ENCODE measurements around the gene MAT2A.

MAT2A gene

GRCh38 chr2:85524336-85524908, 14.5 kb upstream of the MAT2A start:
- H3K27ac ChIP-seq (ENCODE audit: low read depth, low read length), result no peak overlapping the region
- no peaks in the 10 kb centered on the region for H3K9me3 ChIP-seq (ENCODE audit: control insufficient read depth in 1 of 2, low read length in 2 of 2)
- H3K4me3 ChIP-seq (ENCODE audit: low read depth in 1 of 2, low read length in 2 of 2), result no peak overlapping the region
- no peaks in the 10 kb centered on the region for H3K36me3 ChIP-seq (ENCODE audit: control insufficient read depth in 1 of 2, insufficient read depth in 2 of 2, low read length in 2 of 2)
- H3K27me3 ChIP-seq (ENCODE audit: control insufficient read depth in 1 of 2, insufficient read depth in 2 of 2, low read length in 2 of 2), result no peaks in the 10 kb centered on the region
- peaks cover 22 to 28% of the 10 kb centered on the region in 2 donors for H3K4me1 ChIP-seq (ENCODE audit: control insufficient read depth in 1 of 2, insufficient read depth in 2 of 2, low read length in 2 of 2)
- no peak overlapping the region for H3K9ac ChIP-seq (ENCODE audit: low read depth in 1 of 2, low read length in 2 of 2)

- Histone ChIP-seq H3K4me3 (ENCODE audit: low read depth in 1 of 2, low read length in 2 of 2) (no peak overlapping the region), H3K9me3 (ENCODE audit: control insufficient read depth in 1 of 2, low read length in 2 of 2) (no peaks in the 10 kb centered on the region), H3K36me3 (ENCODE audit: control insufficient read depth in 1 of 2, insufficient read depth in 2 of 2, low read length in 2 of 2) (no peaks in the 10 kb centered on the region), H3K27ac (ENCODE audit: low read depth, low read length) (no peak overlapping the region), H3K4me1 (ENCODE audit: control insufficient read depth in 1 of 2, insufficient read depth in 2 of 2, low read length in 2 of 2) (peaks cover 22 to 28% of the 10 kb centered on the region in 2 donors), H3K27me3 (ENCODE audit: control insufficient read depth in 1 of 2, insufficient read depth in 2 of 2, low read length in 2 of 2) (no peaks in the 10 kb centered on the region), H3K9ac (ENCODE audit: low read depth in 1 of 2, low read length in 2 of 2) (no peak overlapping the region)
These were observed 13.9 kb upstream of the MAT2A start for GRCh38 chr2:85525029-85525428.

GRCh38 chr2:85525567-85525966, 13.4 kb upstream of the MAT2A start:
- H3K27ac ChIP-seq (ENCODE audit: low read depth, low read length), result no peak overlapping the region
- H3K4me3 ChIP-seq (ENCODE audit: low read depth in 1 of 2, low read length in 2 of 2), result no peak overlapping the region
- H3K9me3 ChIP-seq (ENCODE audit: control insufficient read depth in 1 of 2, low read length in 2 of 2), result no peaks in the 10 kb centered on the region
- no peaks in the 10 kb centered on the region for H3K36me3 ChIP-seq (ENCODE audit: control insufficient read depth in 1 of 2, insufficient read depth in 2 of 2, low read length in 2 of 2)
- H3K27me3 ChIP-seq (ENCODE audit: control insufficient read depth in 1 of 2, insufficient read depth in 2 of 2, low read length in 2 of 2), result no peaks in the 10 kb centered on the region
- H3K4me1 ChIP-seq (ENCODE audit: control insufficient read depth in 1 of 2, insufficient read depth in 2 of 2, low read length in 2 of 2), result peaks cover 22 to 28% of the 10 kb centered on the region in 2 donors
- no peak overlapping the region for H3K9ac ChIP-seq (ENCODE audit: low read depth in 1 of 2, low read length in 2 of 2)

- Histone ChIP-seq H3K27me3 (ENCODE audit: control insufficient read depth in 1 of 2, insufficient read depth in 2 of 2, low read length in 2 of 2) (no peaks in the 10 kb centered on the region), H3K4me1 (ENCODE audit: control insufficient read depth in 1 of 2, insufficient read depth in 2 of 2, low read length in 2 of 2) (peaks cover 27 to 28% of the 10 kb centered on the region in 2 donors), H3K36me3 (ENCODE audit: control insufficient read depth in 1 of 2, insufficient read depth in 2 of 2, low read length in 2 of 2) (no peaks in the 10 kb centered on the region), H3K27ac (ENCODE audit: low read depth, low read length) (no peak overlapping the region), H3K9me3 (ENCODE audit: control insufficient read depth in 1 of 2, low read length in 2 of 2) (no peaks in the 10 kb centered on the region), H3K4me3 (ENCODE audit: low read depth in 1 of 2, low read length in 2 of 2) (no peak overlapping the region), H3K9ac (ENCODE audit: low read depth in 1 of 2, low read length in 2 of 2) (no peak overlapping the region)
These were observed 11.2 kb upstream of the MAT2A start for GRCh38 chr2:85527787-85528186.

GRCh38 chr2:85528355-85528754, 10.6 kb upstream of the MAT2A start:
- H3K4me1 ChIP-seq (ENCODE audit: control insufficient read depth in 1 of 2, insufficient read depth in 2 of 2, low read length in 2 of 2), result peaks cover 23 to 24% of the 10 kb centered on the region in 2 donors
- no peaks in the 10 kb centered on the region for H3K9me3 ChIP-seq (ENCODE audit: control insufficient read depth in 1 of 2, low read length in 2 of 2)
- no peaks in the 10 kb centered on the region for H3K27me3 ChIP-seq (ENCODE audit: control insufficient read depth in 1 of 2, insufficient read depth in 2 of 2, low read length in 2 of 2)
- no peak overlapping the region for H3K27ac ChIP-seq (ENCODE audit: low read depth, low read length)
- H3K9ac ChIP-seq (ENCODE audit: low read depth in 1 of 2, low read length in 2 of 2), result no peak overlapping the region
- H3K36me3 ChIP-seq (ENCODE audit: control insufficient read depth in 1 of 2, insufficient read depth in 2 of 2, low read length in 2 of 2), result no peaks in the 10 kb centered on the region
- no peak overlapping the region for H3K4me3 ChIP-seq (ENCODE audit: low read depth in 1 of 2, low read length in 2 of 2)

- Histone ChIP-seq H3K27ac (ENCODE audit: low read depth, low read length) (no peak overlapping the region), H3K4me3 (ENCODE audit: low read depth in 1 of 2, low read length in 2 of 2) (no peak overlapping the region), H3K27me3 (ENCODE audit: control insufficient read depth in 1 of 2, insufficient read depth in 2 of 2, low read length in 2 of 2) (no peaks in the 10 kb centered on the region), H3K9ac (ENCODE audit: low read depth in 1 of 2, low read length in 2 of 2) (no peak overlapping the region), H3K9me3 (ENCODE audit: control insufficient read depth in 1 of 2, low read length in 2 of 2) (no peaks in the 10 kb centered on the region), H3K36me3 (ENCODE audit: control insufficient read depth in 1 of 2, insufficient read depth in 2 of 2, low read length in 2 of 2) (no peaks in the 10 kb centered on the region), H3K4me1 (ENCODE audit: control insufficient read depth in 1 of 2, insufficient read depth in 2 of 2, low read length in 2 of 2) (peaks cover 9 to 10% of the 10 kb centered on the region in 2 donors)
These were observed 9.2 kb upstream of the MAT2A start for GRCh38 chr2:85529809-85530208.

- H3K9me3 ChIP-seq (ENCODE audit: control insufficient read depth in 1 of 2, low read length in 2 of 2), result no peaks in the 10 kb centered on the region
- H3K4me1 ChIP-seq (ENCODE audit: control insufficient read depth in 1 of 2, insufficient read depth in 2 of 2, low read length in 2 of 2), result peaks cover 0 to 8% of the 10 kb centered on the region in 2 donors
- no peak overlapping the region for H3K4me3 ChIP-seq (ENCODE audit: low read depth in 1 of 2, low read length in 2 of 2)
- no peaks in the 10 kb centered on the region for H3K27me3 ChIP-seq (ENCODE audit: control insufficient read depth in 1 of 2, insufficient read depth in 2 of 2, low read length in 2 of 2)
- no peak overlapping the region for H3K9ac ChIP-seq (ENCODE audit: low read depth in 1 of 2, low read length in 2 of 2)
- H3K27ac ChIP-seq (ENCODE audit: low read depth, low read length), result no peak overlapping the region
- H3K36me3 ChIP-seq (ENCODE audit: control insufficient read depth in 1 of 2, insufficient read depth in 2 of 2, low read length in 2 of 2), result no peaks in the 10 kb centered on the region
These were observed 7.4 kb upstream of the MAT2A start for GRCh38 chr2:85531589-85531988.

GRCh38 chr2:85534099-85534498, 4.9 kb upstream of the MAT2A start:
- H3K4me1 ChIP-seq (ENCODE audit: control insufficient read depth in 1 of 2, insufficient read depth in 2 of 2, low read length in 2 of 2), result peaks cover 6 to 17% of the 10 kb centered on the region in 2 donors
- no peaks in the 10 kb centered on the region for H3K9me3 ChIP-seq (ENCODE audit: control insufficient read depth in 1 of 2, low read length in 2 of 2)
- H3K9ac ChIP-seq (ENCODE audit: low read depth in 1 of 2, low read length in 2 of 2), result no peak overlapping the region
- no peaks in the 10 kb centered on the region for H3K36me3 ChIP-seq (ENCODE audit: control insufficient read depth in 1 of 2, insufficient read depth in 2 of 2, low read length in 2 of 2)
- H3K4me3 ChIP-seq (ENCODE audit: low read depth in 1 of 2, low read length in 2 of 2), result no peak overlapping the region
- H3K27me3 ChIP-seq (ENCODE audit: control insufficient read depth in 1 of 2, insufficient read depth in 2 of 2, low read length in 2 of 2), result no peaks in the 10 kb centered on the region
- no peak overlapping the region for H3K27ac ChIP-seq (ENCODE audit: low read depth, low read length)

GRCh38 chr2:85534881-85535280, 4.1 kb upstream of the MAT2A start:
- H3K9ac ChIP-seq (ENCODE audit: low read depth in 1 of 2, low read length in 2 of 2), result no peak overlapping the region
- H3K4me1 ChIP-seq (ENCODE audit: control insufficient read depth in 1 of 2, insufficient read depth in 2 of 2, low read length in 2 of 2), result peaks cover 6 to 17% of the 10 kb centered on the region in 2 donors

GRCh38 chr2:85536479-85536878, 2.5 kb upstream of the MAT2A start:
- no peak overlapping the region for H3K27ac ChIP-seq (ENCODE audit: low read depth, low read length)
- no peaks in the 10 kb centered on the region for H3K27me3 ChIP-seq (ENCODE audit: control insufficient read depth in 1 of 2, insufficient read depth in 2 of 2, low read length in 2 of 2)
- H3K9me3 ChIP-seq (ENCODE audit: control insufficient read depth in 1 of 2, low read length in 2 of 2), result no peaks in the 10 kb centered on the region
- no peak overlapping the region for H3K4me3 ChIP-seq (ENCODE audit: low read depth in 1 of 2, low read length in 2 of 2)
- H3K9ac ChIP-seq (ENCODE audit: low read depth in 1 of 2, low read length in 2 of 2), result no peak overlapping the region
- H3K4me1 ChIP-seq (ENCODE audit: control insufficient read depth in 1 of 2, insufficient read depth in 2 of 2, low read length in 2 of 2), result peaks cover 11 to 22% of the 10 kb centered on the region in 2 donors
- H3K36me3 ChIP-seq (ENCODE audit: control insufficient read depth in 1 of 2, insufficient read depth in 2 of 2, low read length in 2 of 2), result peaks cover 4 to 7% of the 10 kb centered on the region in 2 donors

More at GRCh38 chr2:85534881-85535280, 4.1 kb upstream of the MAT2A start:
- no peak overlapping the region for H3K4me3 ChIP-seq (ENCODE audit: low read depth in 1 of 2, low read length in 2 of 2)
- no peak overlapping the region for H3K27ac ChIP-seq (ENCODE audit: low read depth, low read length)
- no peaks in the 10 kb centered on the region for H3K36me3 ChIP-seq (ENCODE audit: control insufficient read depth in 1 of 2, insufficient read depth in 2 of 2, low read length in 2 of 2)
- H3K9me3 ChIP-seq (ENCODE audit: control insufficient read depth in 1 of 2, low read length in 2 of 2), result no peaks in the 10 kb centered on the region
- H3K27me3 ChIP-seq (ENCODE audit: control insufficient read depth in 1 of 2, insufficient read depth in 2 of 2, low read length in 2 of 2), result no peaks in the 10 kb centered on the region
